ENCODE measurements around the gene PKNOX2.

The PKNOX2 gene

DNA sequence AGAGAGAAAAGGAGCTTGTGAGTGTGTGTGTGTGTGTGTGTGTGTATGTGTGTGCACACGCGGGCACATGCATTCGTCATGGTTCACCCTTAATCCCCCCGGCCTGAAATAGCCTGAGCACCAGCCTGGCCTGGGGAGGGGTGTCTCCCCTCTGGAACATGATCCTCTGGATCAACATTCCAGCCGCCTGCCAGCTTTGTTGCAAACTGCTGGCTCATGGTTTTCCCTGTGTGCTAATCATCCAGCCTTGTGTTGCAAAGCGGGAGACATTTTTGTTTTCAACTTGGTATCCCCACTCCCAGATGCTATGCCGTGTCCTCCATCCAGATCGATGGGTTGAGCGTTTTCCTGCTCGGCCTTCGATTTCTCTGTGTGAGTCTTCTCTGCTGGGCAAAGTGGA is 237.2 kb downstream of the PKNOX2 start:
- DNase-seq, result no peak
- CTCF ChIA-PET, result interaction anchor here (1.1 kb wide), 1 partner anchor 301 kb away, joined by 3 read pairs; no protein-coding TSS in a partner anchor
- no peak overlapping the region for H3K4me3 Mint-ChIP-seq
- H3K27ac Mint-ChIP-seq, result no peak overlapping the region
- H3K27me3 Mint-ChIP-seq, result peaks cover 86% of the 10 kb centered on the region
- H3K4me1 Mint-ChIP-seq, result no peaks in the 10 kb centered on the region
- H3K36me3 Mint-ChIP-seq, result no peaks in the 10 kb centered on the region
- H3K9me3 Mint-ChIP-seq, result no peaks in the 10 kb centered on the region

GRCh38 chr11:125402435-125402834 is 237.9 kb downstream of the PKNOX2 start:
- peaks cover 88% of the 10 kb centered on the region for H3K27me3 Mint-ChIP-seq

DNA sequence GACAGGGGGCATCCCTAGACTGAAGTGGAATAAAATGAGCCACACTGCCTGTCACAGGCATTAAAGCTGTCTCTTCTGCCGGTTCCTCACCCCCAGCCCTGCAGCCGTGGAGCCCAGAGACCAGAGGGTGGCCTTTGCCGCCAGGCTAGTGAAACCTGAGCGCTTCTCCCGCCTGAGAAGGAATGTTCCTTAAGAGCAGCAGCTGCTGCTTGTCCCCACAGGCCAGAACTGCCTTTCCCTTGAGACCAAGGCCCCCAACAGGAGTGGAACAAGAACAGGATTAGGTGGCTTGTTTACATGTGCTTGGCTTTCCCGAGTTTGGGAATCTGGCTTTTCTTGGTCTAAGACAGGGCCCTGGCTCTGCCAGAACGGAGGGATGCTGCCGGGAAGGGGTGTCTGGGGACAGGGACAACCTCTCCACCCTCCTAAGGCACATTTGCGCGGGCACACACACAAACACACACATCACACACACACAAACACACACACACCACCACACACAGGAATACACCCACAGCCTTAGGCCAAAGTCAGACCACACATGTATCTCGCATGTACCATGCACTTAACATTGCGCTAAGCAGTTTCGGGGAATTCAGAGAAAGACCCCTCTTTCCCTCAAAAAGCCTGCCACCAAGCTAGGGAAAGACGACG is 239.7 kb downstream of the PKNOX2 start:
- Mint-ChIP-seq H3K27me3 (peaks cover 91% of the 10 kb centered on the region), H3K27ac (no peak overlapping the region), H3K36me3 (no peaks in the 10 kb centered on the region), H3K9me3 (no peaks in the 10 kb centered on the region), H3K4me1 (no peaks in the 10 kb centered on the region), H3K4me3 (no peak overlapping the region)
- DNase-seq, result no peak
- CTCF ChIA-PET, result interaction anchor here (0.6 to 2.4 kb wide), 6 partner anchors 8 to 261 kb away, joined by 3 to 8 read pairs (median 5); no protein-coding TSS in a partner anchor

More at GRCh38 chr11:125402435-125402834, 237.9 kb downstream of the PKNOX2 start:
- H3K4me3 Mint-ChIP-seq, result no peak overlapping the region
- H3K4me1 Mint-ChIP-seq, result no peaks in the 10 kb centered on the region
- no peak overlapping the region for H3K27ac Mint-ChIP-seq
- CTCF ChIA-PET, result interaction anchor here (1.1 kb wide), 1 partner anchor 301 kb away, joined by 3 read pairs; no protein-coding TSS in a partner anchor
- H3K36me3 Mint-ChIP-seq, result no peaks in the 10 kb centered on the region
- DNase-seq, result no peak
- no peaks in the 10 kb centered on the region for H3K9me3 Mint-ChIP-seq

DNA sequence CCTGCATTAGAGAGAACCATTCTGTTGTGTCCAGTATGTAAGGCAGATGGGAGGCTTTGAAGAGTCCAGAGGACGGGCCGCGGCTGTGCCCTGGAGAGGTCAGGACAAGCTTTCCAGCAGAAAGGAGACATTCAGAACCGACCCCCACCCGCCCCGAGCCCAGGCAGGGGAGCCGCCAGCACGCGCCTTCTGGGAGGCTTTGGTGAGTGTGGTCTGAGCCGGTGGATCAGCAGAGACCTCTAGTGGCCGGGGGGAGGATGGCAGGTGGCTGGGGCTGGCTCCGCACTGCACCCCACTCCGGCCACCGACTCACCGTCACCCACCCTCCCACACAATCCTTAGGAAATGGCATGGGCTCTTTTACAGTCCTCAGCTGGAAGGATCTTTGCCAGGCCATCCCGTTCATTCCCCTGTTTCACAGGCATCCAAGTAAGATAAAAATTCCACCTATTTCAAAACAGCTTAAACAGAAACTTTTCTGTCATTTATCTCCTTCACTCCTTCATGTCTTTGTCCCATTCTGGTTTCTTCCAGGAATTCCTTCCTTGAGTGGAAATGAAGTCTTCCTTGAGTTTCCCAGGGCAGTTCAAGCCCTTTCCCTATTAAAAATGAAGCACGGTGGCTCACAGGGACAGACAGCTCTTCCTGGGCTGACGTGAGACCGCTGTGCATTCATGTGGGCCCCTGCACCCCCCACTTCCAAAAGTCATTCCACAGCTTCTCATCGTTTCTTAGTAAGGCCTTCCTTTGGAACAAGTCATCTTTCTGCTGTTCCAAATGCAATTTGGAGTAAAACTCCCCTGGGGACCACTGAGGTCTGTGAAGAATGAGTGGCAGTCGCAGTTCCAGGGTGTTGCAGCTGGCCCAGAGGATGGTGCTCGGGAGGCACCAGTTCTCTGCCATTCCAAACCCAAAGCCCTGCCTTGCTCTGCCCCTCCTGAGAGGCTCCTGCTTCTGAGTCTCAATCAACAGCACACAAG is 240.6 kb downstream of the PKNOX2 start:
- CTCF ChIA-PET, result interaction anchor here (0.6 to 2.4 kb wide), 8 partner anchors 8 to 289 kb away, joined by 3 to 8 read pairs (median 4); no protein-coding TSS in a partner anchor
- no peaks in the 10 kb centered on the region for H3K36me3 Mint-ChIP-seq
- no peak overlapping the region for H3K27ac Mint-ChIP-seq
- H3K9me3 Mint-ChIP-seq, result no peaks in the 10 kb centered on the region
- no peaks in the 10 kb centered on the region for H3K4me1 Mint-ChIP-seq
- no peak overlapping the region for H3K4me3 Mint-ChIP-seq
- DNase-seq, result peak; percentile 76
- H3K27me3 Mint-ChIP-seq, result peaks cover 89% of the 10 kb centered on the region

GRCh38 chr11:125407046-125407445 is 242.5 kb downstream of the PKNOX2 start:
- no peaks in the 10 kb centered on the region for H3K9me3 Mint-ChIP-seq
- CTCF ChIA-PET, result interaction anchor here (2.4 kb wide), 1 partner anchor 10 kb away, joined by 6 read pairs; no protein-coding TSS in a partner anchor
- H3K4me1 Mint-ChIP-seq, result no peaks in the 10 kb centered on the region

GRCh38 chr11:125408311-125408711 is 243.8 kb downstream of the PKNOX2 start:
- Mint-ChIP-seq H3K36me3 (no peaks in the 10 kb centered on the region), H3K27me3 (peaks cover 71% of the 10 kb centered on the region), H3K4me3 (no peak overlapping the region), H3K9me3 (no peaks in the 10 kb centered on the region), H3K27ac (no peak overlapping the region), H3K4me1 (no peaks in the 10 kb centered on the region)
- CTCF ChIA-PET, result no interaction called here
- no peak for DNase-seq

More at GRCh38 chr11:125407046-125407445, 242.5 kb downstream of the PKNOX2 start:
- peaks cover 80% of the 10 kb centered on the region for H3K27me3 Mint-ChIP-seq
- no peak for DNase-seq
- H3K4me3 Mint-ChIP-seq, result no peak overlapping the region
- H3K36me3 Mint-ChIP-seq, result no peaks in the 10 kb centered on the region
- H3K27ac Mint-ChIP-seq, result no peak overlapping the region

- peaks cover 53% of the 10 kb centered on the region for H3K27me3 Mint-ChIP-seq
- H3K4me1 Mint-ChIP-seq, result no peaks in the 10 kb centered on the region
- CTCF ChIA-PET, result no interaction called here
- H3K27ac Mint-ChIP-seq, result no peak overlapping the region
- H3K36me3 Mint-ChIP-seq, result no peaks in the 10 kb centered on the region
- no peaks in the 10 kb centered on the region for H3K9me3 Mint-ChIP-seq
- no peak for DNase-seq
- H3K4me3 Mint-ChIP-seq, result no peak overlapping the region
Measured at GRCh38 chr11:125410091-125410490, 245.5 kb downstream of the PKNOX2 start.

DNA sequence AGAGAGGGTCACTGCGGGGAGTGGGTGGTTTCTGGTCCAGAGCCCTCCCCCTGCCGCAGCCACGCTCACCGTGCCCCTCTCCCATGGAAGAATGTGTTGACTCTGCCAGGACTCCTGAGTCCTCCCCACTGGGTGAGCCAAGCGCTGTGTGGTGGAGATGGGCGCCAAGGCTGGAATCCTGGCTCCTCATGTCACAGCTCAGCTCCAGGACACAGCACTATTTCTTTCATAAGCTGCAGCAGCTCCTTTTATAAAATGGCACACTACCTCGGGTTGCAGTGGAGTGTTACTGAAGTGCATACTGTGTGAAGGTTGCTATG is 247.6 kb downstream of the PKNOX2 start:
- Mint-ChIP-seq H3K4me3 (no peak overlapping the region), H3K27me3 (peaks cover 33% of the 10 kb centered on the region), H3K9me3 (no peaks in the 10 kb centered on the region), H3K36me3 (no peaks in the 10 kb centered on the region), H3K27ac (no peak overlapping the region), H3K4me1 (no peaks in the 10 kb centered on the region)
- no peak for DNase-seq
- CTCF ChIA-PET, result no interaction called here

DNA sequence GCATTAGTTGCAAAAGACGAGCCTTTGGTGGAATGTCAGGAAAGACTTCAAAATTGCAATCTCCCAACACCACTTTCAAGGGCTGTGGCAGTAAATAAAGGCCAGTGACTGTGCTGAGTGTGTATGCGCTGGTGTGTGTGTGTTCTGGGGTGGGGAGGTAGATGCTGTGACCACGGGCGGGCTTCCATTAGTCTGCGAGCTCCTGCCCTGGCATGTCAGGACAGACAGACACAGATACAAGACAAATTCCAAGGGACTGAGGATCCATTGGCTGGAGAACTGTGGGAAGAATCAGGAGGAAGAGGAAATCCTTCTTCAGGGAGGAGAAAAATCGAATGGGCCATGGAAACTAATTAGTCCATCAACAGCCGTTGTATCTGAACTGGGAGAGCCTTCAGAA is 248.0 kb downstream of the PKNOX2 start:
- H3K27me3 Mint-ChIP-seq, result peaks cover 30% of the 10 kb centered on the region
- no peaks in the 10 kb centered on the region for H3K4me1 Mint-ChIP-seq
- H3K9me3 Mint-ChIP-seq, result no peaks in the 10 kb centered on the region
- no peak overlapping the region for H3K27ac Mint-ChIP-seq
- H3K36me3 Mint-ChIP-seq, result no peaks in the 10 kb centered on the region
- no peak overlapping the region for H3K4me3 Mint-ChIP-seq
- DNase-seq, result no peak
- CTCF ChIA-PET, result no interaction called here

GRCh38 chr11:125413226-125413625 is 248.7 kb downstream of the PKNOX2 start:
- CTCF ChIA-PET, result no interaction called here
- H3K4me1 Mint-ChIP-seq, result no peaks in the 10 kb centered on the region
- no peak overlapping the region for H3K4me3 Mint-ChIP-seq
- no peaks in the 10 kb centered on the region for H3K9me3 Mint-ChIP-seq
- H3K27ac Mint-ChIP-seq, result no peak overlapping the region
- no peak for DNase-seq
- H3K27me3 Mint-ChIP-seq, result peaks cover 26% of the 10 kb centered on the region
- no peaks in the 10 kb centered on the region for H3K36me3 Mint-ChIP-seq

DNA sequence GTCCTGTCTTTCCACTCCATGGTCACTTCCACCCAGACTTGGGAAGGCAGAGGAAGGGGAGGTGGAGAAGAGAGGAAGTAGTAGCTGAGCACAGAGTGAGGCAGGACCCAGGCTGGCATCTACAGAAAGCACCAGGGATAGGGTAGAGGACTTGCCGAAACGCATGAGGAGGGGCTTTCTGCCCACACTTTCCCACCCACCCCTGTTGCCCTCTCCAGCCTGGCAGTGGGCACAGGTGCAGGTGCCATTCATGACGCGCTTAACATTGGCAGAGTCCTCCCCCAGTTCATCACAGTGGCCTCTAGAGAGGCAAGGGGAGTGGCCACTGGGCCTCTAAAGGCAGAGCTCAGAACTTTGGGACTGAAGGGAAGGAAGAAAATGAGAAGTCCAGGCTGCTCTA is 249.6 kb downstream of the PKNOX2 start:
- H3K4me1 Mint-ChIP-seq, result no peaks in the 10 kb centered on the region
- no peak for DNase-seq
- no peak overlapping the region for H3K4me3 Mint-ChIP-seq
- H3K27ac Mint-ChIP-seq, result no peak overlapping the region
- H3K9me3 Mint-ChIP-seq, result no peaks in the 10 kb centered on the region
- no peaks in the 10 kb centered on the region for H3K36me3 Mint-ChIP-seq
- peaks cover 20% of the 10 kb centered on the region for H3K27me3 Mint-ChIP-seq
- CTCF ChIA-PET, result no interaction called here

DNA sequence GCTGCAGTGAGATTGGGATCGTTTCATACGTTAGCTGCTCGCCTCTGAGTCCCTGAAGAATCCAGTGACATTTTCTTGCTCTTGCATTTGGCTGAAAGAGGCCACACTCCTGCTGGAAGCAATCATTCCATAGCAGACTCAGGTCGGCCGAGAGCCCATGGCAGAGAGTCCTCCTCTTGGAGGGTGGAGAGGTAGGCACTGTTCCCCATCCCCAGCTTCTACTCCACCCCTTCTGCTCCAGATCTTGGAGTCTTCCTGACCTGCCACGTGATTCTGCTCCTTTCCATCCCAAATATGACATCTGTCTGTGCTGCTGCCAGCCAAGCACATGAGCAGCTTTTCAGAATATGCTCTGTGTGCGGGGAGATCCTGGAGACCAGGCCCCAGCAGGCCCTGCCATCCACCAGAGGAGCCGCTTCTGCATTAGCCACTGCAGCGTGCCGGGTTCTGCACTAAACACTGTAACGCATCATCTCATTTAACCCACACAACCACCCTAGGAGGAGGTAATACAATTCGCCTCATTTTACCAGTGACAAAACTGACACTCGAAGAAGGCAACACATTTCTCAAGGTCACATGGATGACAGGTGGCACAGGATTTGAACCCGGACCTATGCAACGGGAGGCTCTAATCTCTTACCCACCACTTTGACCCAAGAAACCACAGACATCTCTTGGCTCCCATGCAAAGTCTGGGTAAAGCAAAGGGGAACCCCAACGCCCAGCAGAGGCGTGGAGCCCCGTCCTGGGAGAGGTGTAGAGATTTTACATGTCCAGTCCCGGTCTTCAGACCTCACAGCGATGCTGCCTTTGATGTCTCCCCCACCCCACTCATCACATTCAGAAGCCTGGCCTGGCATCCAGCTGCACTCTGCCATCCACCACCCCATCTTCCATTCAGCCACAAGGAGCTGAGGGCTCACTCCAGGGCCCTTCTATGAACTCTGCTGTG is 252.7 kb downstream of the PKNOX2 start:
- H3K4me1 Mint-ChIP-seq, result no peaks in the 10 kb centered on the region
- CTCF ChIA-PET, result no interaction called here
- H3K27ac Mint-ChIP-seq, result no peak overlapping the region
- no peaks in the 10 kb centered on the region for H3K36me3 Mint-ChIP-seq
- no peaks in the 10 kb centered on the region for H3K9me3 Mint-ChIP-seq
- no peak for DNase-seq
- H3K27me3 Mint-ChIP-seq, result peaks cover 19% of the 10 kb centered on the region
- no peak overlapping the region for H3K4me3 Mint-ChIP-seq

DNA sequence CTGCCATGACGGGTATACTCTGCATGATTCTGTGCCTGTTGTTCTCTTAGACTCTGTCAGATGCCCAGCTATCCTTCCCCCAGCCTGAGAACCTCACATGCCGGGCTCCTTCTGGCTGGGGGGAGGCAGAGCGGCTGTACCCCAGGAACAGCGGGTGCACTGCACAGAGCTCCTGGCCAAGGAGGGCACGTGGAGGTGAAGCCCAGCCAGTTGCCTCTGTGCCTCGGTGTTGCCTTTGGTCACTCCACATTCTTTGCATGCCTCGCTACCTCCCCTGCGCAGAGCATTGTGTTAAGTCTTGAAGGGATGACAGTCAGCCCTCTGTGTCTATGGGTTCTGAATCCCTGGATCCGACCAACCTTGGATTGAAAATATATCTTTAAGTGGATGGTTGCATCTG is 253.8 kb downstream of the PKNOX2 start:
- no peak for DNase-seq
- CTCF ChIA-PET, result interaction anchor here (1.4 kb wide), 1 partner anchor 11 kb away, joined by 5 read pairs; no protein-coding TSS in a partner anchor
- Mint-ChIP-seq H3K4me3 (no peak overlapping the region), H3K9me3 (no peaks in the 10 kb centered on the region), H3K27me3 (peaks cover 18% of the 10 kb centered on the region), H3K4me1 (no peaks in the 10 kb centered on the region), H3K36me3 (no peaks in the 10 kb centered on the region), H3K27ac (no peak overlapping the region)

GRCh38 chr11:125422681-125423080 is 258.1 kb downstream of the PKNOX2 start:
- DNase-seq, result no peak
- no peaks in the 10 kb centered on the region for H3K9me3 Mint-ChIP-seq
- no peaks in the 10 kb centered on the region for H3K4me1 Mint-ChIP-seq
- H3K36me3 Mint-ChIP-seq, result no peaks in the 10 kb centered on the region
- peaks cover 20% of the 10 kb centered on the region for H3K27me3 Mint-ChIP-seq
- no peak overlapping the region for H3K27ac Mint-ChIP-seq
- H3K4me3 Mint-ChIP-seq, result no peak overlapping the region
- CTCF ChIA-PET, result interaction anchor here (0.8 to 1.5 kb wide), 3 partner anchors 8 to 33 kb away, joined by 3 to 5 read pairs (median 4); no protein-coding TSS in a partner anchor
